Right hindlimb (tissue), 1 donor: ENCODE data around the gene UBE2J2.

Source experiments
- DNase-seq: peaks from one replicate; pipeline ENCODE4 v3.0.0-alpha.2; 2018

The UBE2J2 gene

GRCh38 chr1:1237874-1238701, 35.6 kb downstream of the UBE2J2 start:
- DNase-seq = no peak

GRCh38 chr1:1236945-1237873, 36.4 kb downstream of the UBE2J2 start:
- no peak for DNase-seq

- no peak for DNase-seq
These were observed 37.4 kb downstream of the UBE2J2 start for GRCh38 chr1:1236176-1236763.

GRCh38 chr1:1235016-1235744, 38.5 kb downstream of the UBE2J2 start:
- no peak for DNase-seq

GRCh38 chr1:1234180-1234808, 39.4 kb downstream of the UBE2J2 start:
- DNase-seq = no peak

- DNase-seq = no peak
These were observed 40.1 kb downstream of the UBE2J2 start for GRCh38 chr1:1233567-1233892.

- no peak for DNase-seq
These were observed 40.7 kb downstream of the UBE2J2 start for GRCh38 chr1:1232796-1233566.

GRCh38 chr1:1232208-1232795, 41.4 kb downstream of the UBE2J2 start, which contains the start of gene B3GALT6:
Gene B3GALT6, plus strand, starts transcription at chr1:1232237. Its CDS starts 42 bp downstream, at chr1:1232279.
- DNase-seq = no peak

GRCh38 chr1:1231400-1232207, 42.0 kb downstream of the UBE2J2 start, which contains the start of gene SDF4:
Gene SDF4, minus strand, starts transcription at chr1:1232001. Its CDS starts 3,229 bp downstream, at chr1:1228772.
- peak; percentile 98 for DNase-seq

GRCh38 chr1:1230656-1231399, 42.8 kb downstream of the UBE2J2 start:
- no peak for DNase-seq

GRCh38 chr1:1229770-1230169, 43.9 kb downstream of the UBE2J2 start:
- no peak for DNase-seq

GRCh38 chr1:1228596-1229321, 44.9 kb downstream of the UBE2J2 start:
- DNase-seq = no peak

GRCh38 chr1:1228187-1228586, 45.5 kb downstream of the UBE2J2 start:
- no peak for DNase-seq

GRCh38 chr1:1227386-1227785, 46.3 kb downstream of the UBE2J2 start:
- DNase-seq = no peak

- DNase-seq = no peak
These were observed 46.9 kb downstream of the UBE2J2 start for GRCh38 chr1:1226566-1227362.

- no peak for DNase-seq
These were observed 47.7 kb downstream of the UBE2J2 start for GRCh38 chr1:1225913-1226312.

GRCh38 chr1:1225238-1225845, 48.3 kb downstream of the UBE2J2 start:
- DNase-seq = no peak
